Large intestine (tissue), 3 donors: ENCODE measurements around the gene UBL4B. TPM values are rescaled to one million over a fixed set of nuclear protein-coding genes. Genes with fewer than 3 reads are reported as not detected.

ENCODE experiments used
- DNase-seq, 2 donors: peaks; one replicate each; pipeline versions ENCODE4 v3.0.0 to v3.0.0-alpha.2; 2013
- H3K27ac ChIP-seq: one replicate; pipeline ENCODE4 v1.5.1; 2013; ENCODE audit warnings: low read length
- H3K27me3 ChIP-seq: 2 replicates; pipeline ENCODE4 v1.6.1; 2013; ENCODE audit warnings: low read length; ENCODE audit not compliant: control insufficient read depth, insufficient read depth
- H3K36me3 ChIP-seq: 2 replicates; pipeline ENCODE4 v1.6.1; 2013; ENCODE audit warnings: low read length; ENCODE audit not compliant: control insufficient read depth, insufficient read depth
- H3K4me1 ChIP-seq: one replicate; pipeline ENCODE4 v1.6.1; 2013; ENCODE audit warnings: low read length; ENCODE audit not compliant: control insufficient read depth, insufficient read depth
- H3K4me3 ChIP-seq: one replicate; pipeline ENCODE4 v1.5.1; 2013; ENCODE audit warnings: low read length
- H3K9me3 ChIP-seq: one replicate; pipeline ENCODE4 v1.6.1; 2013; ENCODE audit warnings: mild to moderate bottlenecking, low read depth, low read length, moderate library complexity; ENCODE audit not compliant: control insufficient read depth
- WGBS: methylation state at CpG from one replicate; pipeline ENCODE4 v1.1.5; 2013; ENCODE audit warnings: low lambda C conversion rate; ENCODE audit not compliant: insufficient coverage; 5-methylcytosine and 5-hydroxymethylcytosine counted together
- polyA plus RNA-seq: library from polyadenylated mRNA; unstranded; fragments of 120-200 nt; gene quantifications from one replicate; pipeline ENCODE4 v1.2.1, GENCODE V29; 2013

The UBL4B gene
- polyA plus RNA-seq, 1 donor, result not detected

DNA sequence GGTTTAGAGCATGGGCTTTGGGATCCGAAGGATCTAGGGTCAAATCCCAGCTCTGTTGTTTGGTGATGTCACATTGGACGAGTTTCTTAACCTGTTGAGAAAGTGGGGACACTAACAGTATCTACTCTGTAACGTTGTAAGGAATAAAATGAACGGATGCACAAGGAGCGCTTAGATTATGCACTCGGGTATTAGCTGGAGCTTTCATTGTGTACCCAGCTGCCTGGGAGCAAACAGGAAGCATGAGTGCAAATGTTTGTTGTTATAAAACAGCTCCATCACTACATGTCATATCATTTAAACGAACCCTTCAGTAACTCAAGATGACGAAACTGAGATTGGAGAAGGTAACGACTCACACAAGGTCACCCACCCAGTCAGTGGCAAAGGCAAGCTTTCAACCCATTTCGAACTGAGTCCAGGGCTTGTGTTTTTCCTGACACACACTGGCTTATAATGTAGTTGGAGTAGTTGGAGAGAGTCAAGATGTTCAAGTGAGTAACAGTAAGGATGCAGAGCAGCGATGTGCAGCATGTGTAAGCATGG, 21.9 kb downstream of the UBL4B start:
- Histone ChIP-seq H3K27ac (no peak overlapping the region), H3K4me3 (no peak overlapping the region), H3K4me1 (no peaks in the 10 kb centered on the region), H3K36me3 (no peaks in the 10 kb centered on the region), H3K9me3 (no peaks in the 10 kb centered on the region), H3K27me3 (peaks cover 80% of the 10 kb centered on the region)
- 40% methylated on average over 1 of the region's 11 CpGs for WGBS
- DNase-seq, result no peak

DNA sequence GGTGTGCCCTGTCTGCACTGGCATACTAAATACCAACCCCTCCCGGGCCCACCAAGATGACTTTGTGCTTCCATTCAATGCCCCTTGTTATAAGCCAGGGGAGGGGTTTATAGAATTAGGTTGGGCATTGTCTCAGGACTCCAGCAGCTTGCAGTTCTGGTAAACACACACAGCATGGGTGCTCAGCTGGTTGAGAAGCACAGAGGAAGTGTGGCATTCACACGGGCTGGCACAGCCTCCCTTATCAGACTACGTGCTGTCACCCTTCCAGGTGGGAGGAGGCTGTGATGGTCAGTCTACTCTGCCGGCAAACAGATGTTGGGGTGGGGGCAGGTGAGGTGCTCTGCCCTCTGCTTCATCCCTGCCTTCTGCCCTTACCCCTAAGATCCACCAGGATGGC, 23.0 kb downstream of the UBL4B start:
- WGBS, result no CpG with 5 or more reads among the region's 4 CpGs
- DNase-seq, result no peak
- peaks cover 71% of the 10 kb centered on the region for H3K27me3 ChIP-seq

GRCh38 chr1:110135666-110136065, 23.4 kb downstream of the UBL4B start:
- Histone ChIP-seq H3K27me3 (peaks cover 69% of the 10 kb centered on the region), H3K4me3 (no peak overlapping the region), H3K9me3 (no peaks in the 10 kb centered on the region), H3K36me3 (no peaks in the 10 kb centered on the region), H3K27ac (no peak overlapping the region), H3K4me1 (no peaks in the 10 kb centered on the region)
- no peak for DNase-seq
- WGBS, result 100% methylated on average over 1 of the region's 10 CpGs

More for the DNA sequence above, 23.0 kb downstream of the UBL4B start:
- Histone ChIP-seq H3K27ac (no peak overlapping the region), H3K36me3 (no peaks in the 10 kb centered on the region), H3K4me1 (no peaks in the 10 kb centered on the region), H3K4me3 (no peak overlapping the region), H3K9me3 (no peaks in the 10 kb centered on the region)

DNA sequence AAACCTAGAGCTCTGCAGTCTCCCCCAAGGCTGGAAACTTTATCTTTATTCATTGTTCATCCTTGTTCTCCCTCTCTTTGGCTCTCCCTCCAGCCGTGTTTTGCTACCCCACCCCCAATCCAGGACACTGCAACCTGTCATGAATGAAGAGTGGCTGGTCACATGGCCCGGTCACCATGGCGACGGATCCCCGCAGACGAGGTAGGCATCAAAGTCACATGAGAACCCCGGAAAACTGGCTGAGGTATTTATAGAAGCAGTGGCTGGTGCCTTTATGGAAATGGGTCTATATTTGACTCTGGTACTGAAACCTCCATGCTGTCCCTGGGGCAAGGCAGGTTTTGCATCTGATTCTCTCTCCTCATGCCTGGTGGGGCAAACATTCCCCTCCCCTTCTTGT, 24.7 kb downstream of the UBL4B start:
- Histone ChIP-seq H3K4me3 (no peak overlapping the region), H3K4me1 (no peaks in the 10 kb centered on the region), H3K36me3 (no peaks in the 10 kb centered on the region), H3K27me3 (peaks cover 65% of the 10 kb centered on the region), H3K9me3 (no peaks in the 10 kb centered on the region), H3K27ac (no peak overlapping the region)
- peak; percentile 15 to 35 for DNase-seq
- WGBS, result no CpG with 5 or more reads among the region's 7 CpGs

DNA sequence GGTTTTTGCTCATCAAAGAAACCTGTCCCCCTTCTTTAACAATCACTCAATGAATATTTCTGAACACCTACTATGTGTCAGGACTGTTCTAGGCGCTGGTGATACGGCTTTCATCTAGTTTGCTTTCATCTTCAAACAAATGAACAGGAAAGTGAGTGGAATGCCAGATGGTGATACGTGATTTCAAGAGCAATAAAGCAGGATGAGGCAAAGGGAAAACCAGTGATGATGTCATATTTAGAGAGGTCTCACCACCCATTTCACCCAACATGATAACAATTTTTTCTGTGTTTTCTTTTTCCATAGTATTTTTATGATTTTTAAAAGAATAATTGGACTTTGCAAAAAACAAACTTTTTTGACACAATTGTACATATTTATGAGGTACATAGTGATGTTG, 26.7 kb downstream of the UBL4B start:
- Histone ChIP-seq H3K36me3 (no peaks in the 10 kb centered on the region), H3K27ac (no peak overlapping the region), H3K27me3 (peaks cover 62% of the 10 kb centered on the region), H3K4me3 (no peak overlapping the region), H3K9me3 (no peaks in the 10 kb centered on the region), H3K4me1 (no peaks in the 10 kb centered on the region)
- DNase-seq, result no peak
- 38% methylated on average over 2 of the region's 3 CpGs for WGBS

- Histone ChIP-seq H3K36me3 (no peaks in the 10 kb centered on the region), H3K9me3 (no peaks in the 10 kb centered on the region), H3K4me3 (no peak overlapping the region), H3K27me3 (peaks cover 65% of the 10 kb centered on the region), H3K4me1 (no peaks in the 10 kb centered on the region), H3K27ac (no peak overlapping the region)
- DNase-seq, result no peak
- no CpG with 5 or more reads among the region's 3 CpGs for WGBS
Observed at GRCh38 chr1:110144366-110144765, 32.1 kb downstream of the UBL4B start.

DNA sequence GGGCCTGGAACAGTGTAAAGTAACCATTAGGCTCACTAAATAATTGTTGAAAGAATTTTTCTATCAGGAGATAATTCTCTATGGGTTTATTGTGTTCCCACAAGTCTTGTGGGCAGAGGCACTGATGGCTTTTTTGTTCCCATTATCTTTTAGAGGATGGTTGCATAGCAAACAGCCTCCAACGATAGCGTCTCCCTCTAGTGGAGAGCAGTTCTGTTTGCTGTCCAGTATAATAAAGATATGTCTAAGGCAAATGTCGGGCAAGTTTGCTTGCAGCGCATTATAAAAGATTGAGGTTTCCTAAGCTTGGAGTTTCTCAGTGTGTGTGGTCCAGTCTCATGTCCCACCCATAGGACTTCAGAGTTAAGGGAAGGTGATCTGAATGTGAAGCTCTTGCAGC, 36.7 kb downstream of the UBL4B start:
- no peaks in the 10 kb centered on the region for H3K9me3 ChIP-seq
- no peak overlapping the region for H3K27ac ChIP-seq
- WGBS, result no CpG with 5 or more reads among the region's 4 CpGs
- H3K4me1 ChIP-seq, result no peaks in the 10 kb centered on the region
- no peak for DNase-seq
- H3K36me3 ChIP-seq, result no peaks in the 10 kb centered on the region
- H3K4me3 ChIP-seq, result no peak overlapping the region
- H3K27me3 ChIP-seq, result peaks cover 81% of the 10 kb centered on the region

- Histone ChIP-seq H3K4me1 (no peaks in the 10 kb centered on the region), H3K4me3 (no peak within 1 kb of the TSS), H3K27ac (no peak within 1 kb of the TSS), H3K36me3 (no peaks in the 10 kb centered on the region), H3K27me3 (peaks cover 77% of the 10 kb centered on the region), H3K9me3 (no peaks in the 10 kb centered on the region)
- no CpG with 5 or more reads among the region's 104 CpGs for WGBS
- peak in 1 of 2 donors; percentile 17 for DNase-seq
Observed at GRCh38 chr1:110150330-110151174, 38.3 kb downstream of the UBL4B start, which contains the start of gene SLC6A17. SLC6A17 (plus strand) TSS chr1:110150494; CDS start chr1:110166930, 16,436 bp downstream.

- no CpG with 5 or more reads among the region's 37 CpGs for WGBS
- Histone ChIP-seq H3K4me1 (no peaks in the 10 kb centered on the region), H3K27me3 (peaks cover 72% of the 10 kb centered on the region), H3K36me3 (no peaks in the 10 kb centered on the region), H3K27ac (no peak overlapping the region), H3K4me3 (no peak overlapping the region), H3K9me3 (no peaks in the 10 kb centered on the region)
- no peak for DNase-seq
Observed at GRCh38 chr1:110151175-110151669, 39.0 kb downstream of the UBL4B start.

DNA sequence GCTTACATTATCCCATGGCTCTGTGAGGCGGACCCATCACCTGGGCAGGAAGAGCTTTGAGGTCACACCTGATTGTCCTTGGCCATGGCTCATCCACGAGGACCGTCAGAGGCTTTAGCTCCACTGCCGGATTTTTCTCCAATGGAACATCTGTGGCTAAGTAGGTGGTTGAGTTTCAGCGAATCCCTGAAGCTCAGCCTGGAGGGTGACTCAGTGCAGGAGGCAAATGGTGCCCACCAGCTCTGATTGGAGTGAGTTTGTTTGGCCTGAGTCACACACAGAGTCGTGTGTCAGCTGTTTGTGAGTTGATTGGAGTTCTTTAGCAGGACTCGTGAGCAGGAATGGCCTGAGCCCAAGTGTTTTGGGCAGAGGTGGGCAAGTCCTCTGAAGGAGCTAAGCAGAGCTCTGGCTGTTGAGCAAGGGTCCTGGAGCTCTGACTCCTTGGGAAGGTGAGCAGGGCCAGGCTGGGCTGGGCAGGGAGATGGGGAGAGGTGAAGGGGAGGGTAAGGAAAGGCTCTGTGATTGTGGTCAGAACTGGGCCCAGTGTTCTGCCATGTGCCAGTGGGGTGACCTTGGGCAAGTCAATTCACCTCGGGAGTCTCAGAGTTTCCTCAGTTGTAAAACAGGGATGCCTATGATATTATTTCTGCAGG, 40.0 kb downstream of the UBL4B start:
- no CpG with 5 or more reads among the region's 8 CpGs for WGBS
- Histone ChIP-seq H3K9me3 (no peaks in the 10 kb centered on the region), H3K27me3 (peaks cover 62% of the 10 kb centered on the region), H3K4me1 (no peaks in the 10 kb centered on the region), H3K36me3 (no peaks in the 10 kb centered on the region), H3K4me3 (no peak overlapping the region), H3K27ac (no peak overlapping the region)
- no peak for DNase-seq
